HUES6 (cell line): ENCODE measurements around the gene FAM20C.

ENCODE experiments used
- H3K27ac ChIP-seq: 2 replicates; pipeline ENCODE4 v1.7.0; 2013; ENCODE audit warnings: low read depth, mild to moderate bottlenecking, low read length, inconsistent platforms
- H3K27me3 ChIP-seq: 2 replicates; pipeline ENCODE4 v1.6.1; 2013; ENCODE audit warnings: low read length; ENCODE audit not compliant: control insufficient read depth, insufficient read depth
- H3K36me3 ChIP-seq: 2 replicates; pipeline ENCODE4 v1.6.1; 2013; ENCODE audit warnings: low read length; ENCODE audit not compliant: control insufficient read depth, insufficient read depth
- H3K4me1 ChIP-seq: 2 replicates; pipeline ENCODE4 v1.6.1; 2013; ENCODE audit warnings: low read length; ENCODE audit not compliant: control insufficient read depth, insufficient read depth
- H3K4me3 ChIP-seq: 2 replicates; pipeline ENCODE4 v1.5.1; 2013; ENCODE audit warnings: low read depth, low read length
- H3K9ac ChIP-seq: one replicate; pipeline ENCODE4 v1.6.1; 2013; ENCODE audit warnings: mild to moderate bottlenecking, low read length
- H3K9me3 ChIP-seq: 2 replicates; pipeline ENCODE4 v1.6.1; 2013; ENCODE audit warnings: low read depth, low read length; ENCODE audit not compliant: control insufficient read depth, insufficient read depth

FAM20C gene

GRCh38 chr7:167976-168791, 24.2 kb upstream of the FAM20C start:
- H3K4me1 ChIP-seq, result peaks cover 9% of the 10 kb centered on the region; the same call in 1 of the 2 replicates
- no peak overlapping the region for H3K9ac ChIP-seq
- no peaks in the 10 kb centered on the region for H3K36me3 ChIP-seq
- no peaks in the 10 kb centered on the region for H3K27me3 ChIP-seq
- no peak overlapping the region for H3K4me3 ChIP-seq
- H3K9me3 ChIP-seq, result peaks cover 3% of the 10 kb centered on the region; the same call in 1 of the 2 replicates
- no peak overlapping the region for H3K27ac ChIP-seq

DNA sequence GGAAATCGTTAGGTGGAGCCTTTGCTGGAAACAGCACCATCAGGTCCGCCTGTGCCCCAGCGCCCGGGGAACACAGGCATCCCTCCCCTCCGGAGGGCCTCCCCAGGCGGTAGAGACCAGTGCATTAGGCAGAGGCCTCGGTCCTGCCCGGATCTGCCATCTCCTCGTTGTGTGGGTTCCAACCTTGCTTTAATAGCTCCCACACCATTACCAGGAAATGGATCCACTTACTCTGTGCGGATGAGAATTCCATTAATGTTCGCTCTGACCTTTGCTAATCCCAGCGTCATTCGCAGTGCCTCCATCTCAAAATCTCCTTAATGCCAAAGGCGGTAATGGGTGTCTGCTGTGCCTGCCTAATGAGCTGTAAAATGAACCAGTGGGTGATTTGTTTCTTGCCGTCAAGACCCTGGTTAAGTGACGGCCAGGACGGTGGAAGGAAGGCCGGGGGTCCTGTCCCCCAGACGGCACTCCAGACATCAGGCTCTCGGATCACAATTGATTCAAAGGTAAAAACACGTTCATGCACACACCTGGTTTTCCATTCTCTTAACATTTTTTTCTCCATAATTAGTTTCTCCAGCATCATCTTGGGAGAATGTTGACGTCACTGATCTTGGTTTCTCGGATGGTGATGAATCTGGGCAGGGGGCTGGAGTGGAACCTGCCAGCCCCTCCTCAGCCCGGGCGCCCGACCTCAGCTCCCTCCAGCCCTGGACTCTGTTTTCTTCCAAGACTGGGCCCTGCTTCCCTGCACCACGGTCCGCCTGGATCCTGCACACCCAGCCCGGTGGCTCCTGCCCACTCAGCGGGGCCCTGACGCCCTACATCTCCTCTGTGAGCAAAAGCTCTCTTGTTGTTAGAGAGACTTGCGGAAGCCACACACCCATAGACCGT, 22.8 kb upstream of the FAM20C start:
- Histone ChIP-seq H3K9ac (no peak overlapping the region), H3K27ac (no peak overlapping the region), H3K4me1 (peaks cover 9% of the 10 kb centered on the region; the same call in 1 of the 2 replicates), H3K9me3 (peaks cover 3% of the 10 kb centered on the region; the same call in 1 of the 2 replicates), H3K4me3 (no peak overlapping the region), H3K36me3 (no peaks in the 10 kb centered on the region), H3K27me3 (no peaks in the 10 kb centered on the region)

DNA sequence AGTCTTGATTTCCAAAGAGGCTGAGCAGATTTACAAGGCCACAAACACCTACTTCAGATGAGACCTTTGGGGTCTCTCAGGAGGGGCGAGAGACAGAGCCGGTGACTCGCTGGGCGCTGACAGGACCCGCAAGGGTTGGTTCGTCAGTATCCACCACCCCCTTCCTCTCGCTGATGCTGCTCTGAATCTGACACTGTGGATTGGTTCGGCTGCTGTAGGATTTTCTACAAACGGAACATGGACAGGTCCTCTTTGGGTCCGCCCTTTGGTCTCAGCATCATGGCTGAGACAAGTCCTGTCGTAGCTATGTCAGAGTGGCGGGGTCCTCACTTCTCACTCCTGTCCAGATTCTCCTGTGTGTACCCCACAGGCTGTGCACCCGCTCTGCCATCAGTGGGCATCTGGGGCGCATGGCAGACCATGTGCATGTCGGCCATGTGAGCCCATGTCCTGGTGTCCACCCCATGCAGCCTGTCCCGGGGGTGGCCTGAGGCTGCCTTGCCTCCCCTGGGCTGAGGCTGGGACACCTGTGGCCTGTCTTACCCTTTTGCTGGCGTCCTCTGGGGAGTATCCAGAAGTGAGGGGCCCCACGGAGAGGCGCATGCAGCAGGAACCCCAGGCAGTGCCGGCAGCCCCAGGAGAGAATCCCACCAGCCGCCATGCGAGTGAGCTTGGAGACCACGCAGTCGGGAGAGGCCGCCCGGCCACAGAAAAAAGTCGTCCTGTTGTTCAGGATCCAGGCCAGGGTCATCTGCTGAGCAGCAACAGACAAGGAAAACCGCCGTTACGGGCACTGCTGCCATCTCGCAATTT, 21.6 kb upstream of the FAM20C start:
- Histone ChIP-seq H3K9ac (no peak overlapping the region), H3K27ac (no peak overlapping the region), H3K9me3 (peaks cover 3% of the 10 kb centered on the region; the same call in 1 of the 2 replicates), H3K4me3 (no peak overlapping the region), H3K4me1 (peaks cover 5% of the 10 kb centered on the region; the same call in 1 of the 2 replicates), H3K36me3 (no peaks in the 10 kb centered on the region), H3K27me3 (no peaks in the 10 kb centered on the region)

DNA sequence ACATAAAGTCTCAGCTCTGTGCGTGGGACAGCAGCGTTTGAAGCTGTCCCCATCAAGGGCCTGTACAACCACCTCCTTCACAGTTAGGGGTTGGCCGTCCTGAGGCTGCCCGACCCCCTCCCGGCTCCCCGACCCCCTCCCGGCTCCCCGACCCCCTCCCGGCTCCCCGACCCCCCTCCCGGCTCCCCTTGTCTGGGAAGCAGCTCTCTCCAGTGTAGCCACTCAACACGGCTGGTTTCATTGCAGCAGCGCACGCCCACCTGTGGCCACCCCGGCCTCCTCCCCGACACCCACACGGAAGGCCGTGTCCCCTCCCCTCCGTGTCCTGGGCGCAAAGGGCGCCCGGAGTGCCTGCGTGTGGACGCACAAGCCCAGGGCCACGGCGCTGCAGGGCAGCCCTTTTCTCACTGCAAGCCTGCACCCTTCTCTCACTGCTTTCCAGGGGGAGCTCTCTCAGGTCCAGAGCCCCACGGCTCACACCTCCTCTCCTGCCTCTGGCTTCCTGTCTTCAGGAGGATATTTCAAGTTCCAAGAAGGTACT, 20.9 kb upstream of the FAM20C start:
- H3K27ac ChIP-seq, result no peak overlapping the region
- peaks cover 3% of the 10 kb centered on the region; the same call in 1 of the 2 replicates for H3K9me3 ChIP-seq
- H3K4me1 ChIP-seq, result peaks cover under 1% of the 10 kb centered on the region; the same call in 1 of the 2 replicates
- no peaks in the 10 kb centered on the region for H3K27me3 ChIP-seq
- H3K36me3 ChIP-seq, result no peaks in the 10 kb centered on the region
- H3K4me3 ChIP-seq, result no peak overlapping the region
- no peak overlapping the region for H3K9ac ChIP-seq

DNA sequence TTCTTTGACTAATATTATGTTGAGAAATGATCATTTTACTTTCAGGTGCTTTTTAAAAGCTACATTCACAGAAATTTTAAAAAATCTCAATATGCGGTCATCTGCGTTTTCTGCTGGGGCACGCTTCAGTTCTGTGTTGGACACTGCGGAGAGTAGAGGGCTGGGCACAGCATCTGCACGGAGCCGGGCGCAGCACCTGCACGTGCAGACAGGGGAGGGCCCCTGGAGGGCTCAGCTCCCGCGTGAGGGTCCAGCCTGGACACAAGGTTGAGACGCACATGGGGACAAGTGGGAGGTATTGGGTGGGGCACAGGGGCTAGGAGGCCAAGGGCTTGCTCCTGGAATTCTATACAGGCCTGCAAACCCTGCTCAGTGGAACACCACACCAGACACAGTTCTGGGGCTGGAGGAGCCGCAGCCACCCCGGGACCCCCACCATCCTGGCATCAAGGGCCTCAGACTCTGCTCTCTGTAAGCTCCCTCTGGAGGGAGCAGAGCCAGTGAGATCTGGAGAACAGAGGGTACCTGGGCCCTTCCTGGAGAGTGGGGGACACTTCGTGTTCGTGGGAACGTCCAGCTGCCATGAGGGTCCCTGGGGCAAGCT, 20.4 kb upstream of the FAM20C start:
- peaks cover 1% of the 10 kb centered on the region; the same call in 1 of the 2 replicates for H3K27me3 ChIP-seq
- peaks cover 3% of the 10 kb centered on the region; the same call in 1 of the 2 replicates for H3K9me3 ChIP-seq
- H3K9ac ChIP-seq, result no peak overlapping the region
- H3K36me3 ChIP-seq, result no peaks in the 10 kb centered on the region
- H3K27ac ChIP-seq, result no peak overlapping the region
- no peak overlapping the region for H3K4me3 ChIP-seq
- H3K4me1 ChIP-seq, result no peaks in the 10 kb centered on the region; the same call in 1 of the 2 replicates

DNA sequence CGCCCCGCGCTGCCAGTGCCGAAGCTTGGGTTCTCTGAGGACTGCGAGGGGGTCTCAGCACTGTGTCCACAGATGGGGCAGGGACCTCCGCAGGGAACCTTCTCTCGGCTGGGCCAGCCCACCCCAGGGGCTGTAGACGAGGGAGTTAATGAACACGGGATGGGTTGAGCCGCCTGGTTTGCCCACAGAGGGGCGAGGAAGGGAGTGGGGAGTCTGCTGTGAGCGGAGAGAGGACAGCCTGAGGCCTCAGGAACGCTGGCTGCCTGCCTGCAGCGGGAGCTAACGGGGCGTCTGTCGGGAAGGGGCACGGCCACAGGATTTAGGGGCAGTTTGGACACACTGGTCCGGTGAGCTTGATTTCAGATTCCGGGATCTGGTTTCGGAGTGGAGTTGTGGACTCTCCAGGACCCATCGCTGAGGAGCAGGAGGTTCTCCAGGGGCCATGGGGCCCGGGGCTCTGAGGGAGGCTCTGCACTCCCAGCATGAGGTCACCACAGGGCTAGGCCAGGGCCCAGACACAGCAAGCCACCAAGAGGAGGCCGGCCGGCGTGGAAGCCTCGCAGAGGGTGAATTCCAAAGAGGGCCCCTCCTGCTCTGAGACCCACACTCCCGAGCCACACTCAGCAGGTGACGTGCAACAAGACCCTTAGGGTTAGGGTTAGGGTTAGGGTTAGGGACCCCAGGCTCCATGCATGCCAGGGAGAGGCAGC, 19.0 kb upstream of the FAM20C start:
- no peaks in the 10 kb centered on the region for H3K36me3 ChIP-seq
- H3K27ac ChIP-seq, result no peak overlapping the region
- peaks cover 3% of the 10 kb centered on the region; the same call in 1 of the 2 replicates for H3K9me3 ChIP-seq
- no peaks in the 10 kb centered on the region; the same call in 1 of the 2 replicates for H3K4me1 ChIP-seq
- no peak overlapping the region for H3K9ac ChIP-seq
- H3K27me3 ChIP-seq, result peaks cover 9% of the 10 kb centered on the region
- H3K4me3 ChIP-seq, result no peak overlapping the region

DNA sequence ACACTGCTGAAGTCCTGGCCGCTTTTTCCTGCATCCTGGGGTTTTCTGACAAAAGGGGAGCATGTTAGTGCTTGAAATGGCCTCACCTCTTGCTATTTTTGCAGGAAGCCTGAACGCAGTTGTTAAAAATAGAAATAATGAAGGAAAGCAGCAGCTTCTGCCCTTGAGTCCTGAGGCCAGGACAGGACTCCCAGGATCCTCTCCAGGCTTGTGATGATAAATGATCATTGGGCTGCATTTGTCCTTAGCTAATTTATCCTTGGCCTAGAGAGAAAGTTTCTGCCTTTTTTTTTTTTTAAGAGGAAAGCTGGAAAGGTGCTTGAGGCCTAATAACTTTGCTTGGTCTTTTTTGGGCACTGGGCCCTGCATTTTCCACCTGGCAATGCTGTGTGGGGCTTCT, 17.7 kb upstream of the FAM20C start:
- H3K27me3 ChIP-seq, result peaks cover 9% of the 10 kb centered on the region

DNA sequence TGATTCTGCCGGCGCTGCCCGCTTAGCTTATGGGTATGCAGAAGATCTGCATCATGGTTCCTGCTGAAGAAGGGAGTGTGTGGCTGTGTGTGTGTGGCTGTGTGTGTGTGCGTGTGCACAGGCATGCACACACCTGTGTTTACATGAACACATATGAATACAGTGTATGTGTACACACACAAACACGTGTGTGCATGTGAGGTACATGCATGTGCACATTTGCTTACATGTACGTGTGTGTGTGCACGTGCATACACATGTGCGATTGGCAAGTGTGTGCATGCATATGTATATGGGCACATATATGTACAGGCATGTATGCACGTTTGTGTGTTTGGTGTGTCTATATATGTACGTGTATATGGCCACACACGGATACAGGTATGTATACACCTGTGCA, 16.4 kb upstream of the FAM20C start:
- H3K27me3 ChIP-seq, result peaks cover 9% of the 10 kb centered on the region
- H3K9ac ChIP-seq, result no peak overlapping the region
- H3K4me3 ChIP-seq, result no peak overlapping the region
- H3K9me3 ChIP-seq, result no peaks in the 10 kb centered on the region
- no peaks in the 10 kb centered on the region for H3K36me3 ChIP-seq
- H3K4me1 ChIP-seq, result no peaks in the 10 kb centered on the region; the same call in 1 of the 2 replicates
- no peak overlapping the region for H3K27ac ChIP-seq

More for the DNA sequence above, 17.7 kb upstream of the FAM20C start:
- Histone ChIP-seq H3K36me3 (no peaks in the 10 kb centered on the region), H3K9ac (no peak overlapping the region), H3K9me3 (no peaks in the 10 kb centered on the region), H3K27ac (no peak overlapping the region), H3K4me3 (no peak overlapping the region), H3K4me1 (no peaks in the 10 kb centered on the region; the same call in 1 of the 2 replicates)

DNA sequence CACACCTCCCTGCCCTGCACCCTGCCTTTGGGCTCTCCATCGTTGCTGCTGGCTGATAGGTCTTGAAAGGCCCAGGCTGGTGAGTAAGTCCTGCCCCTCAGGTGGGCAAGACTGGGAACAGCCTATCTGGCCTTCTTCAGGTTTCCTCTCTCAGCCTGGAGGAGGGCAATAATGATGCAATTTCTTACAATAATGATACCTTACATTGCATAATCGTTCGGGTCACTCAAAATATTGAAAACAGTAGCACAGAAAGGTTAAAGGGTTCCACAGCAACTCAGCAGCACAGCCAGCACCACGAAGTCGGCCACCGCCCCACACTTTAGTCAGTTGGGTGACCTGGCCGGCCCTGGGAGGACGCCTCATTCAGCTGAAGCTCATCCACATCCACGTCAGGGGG, 16.0 kb upstream of the FAM20C start:
- Histone ChIP-seq H3K4me1 (no peaks in the 10 kb centered on the region; the same call in 1 of the 2 replicates), H3K27ac (no peak overlapping the region), H3K27me3 (peaks cover 9% of the 10 kb centered on the region), H3K9me3 (no peaks in the 10 kb centered on the region), H3K9ac (no peak overlapping the region), H3K4me3 (no peak overlapping the region), H3K36me3 (no peaks in the 10 kb centered on the region)
